Epidermal melanocyte (primary cell): ENCODE measurements around the gene MYL5.
A peak's percentile ranks its signal among the peaks of the same experiment; 100 is the strongest.
"Not testable (repeated sequence)": the region's sequence is repeated elsewhere in the genome, so short reads cannot be mapped to it uniquely, and the experiment has no call there.

Experiments
- DNase-seq: peaks from one replicate; pipeline ENCODE4 v3.0.0; 2011; ENCODE audit warnings: low spot score; ENCODE audit not compliant: insufficient read length

Gene MYL5

GRCh38 chr4:669806-670559, 4.4 kb upstream of the MYL5 start:
- not testable (repeated sequence) for DNase-seq

- DNase-seq = no peak
These were observed 2.6 kb upstream of the MYL5 start for GRCh38 chr4:671769-672168.

GRCh38 chr4:673349-674091, 822 bp upstream of the MYL5 start:
- DNase-seq = peak; percentile 60

GRCh38 chr4:675036-675882, 917 bp downstream of the MYL5 start:
- no peak for DNase-seq

- DNase-seq = no peak
These were observed 1.9 kb downstream of the MYL5 start for GRCh38 chr4:675980-676870.

GRCh38 chr4:676871-677235, 2.5 kb downstream of the MYL5 start:
- no peak for DNase-seq

- DNase-seq = no peak
These were observed 3.3 kb downstream of the MYL5 start for GRCh38 chr4:677431-678293.

GRCh38 chr4:678331-679103, 4.2 kb downstream of the MYL5 start:
- DNase-seq = no peak

GRCh38 chr4:679104-679481, 4.8 kb downstream of the MYL5 start:
- DNase-seq = no peak

GRCh38 chr4:679629-680028, 5.3 kb downstream of the MYL5 start:
- no peak for DNase-seq

- DNase-seq = no peak
These were observed 5.7 kb downstream of the MYL5 start for GRCh38 chr4:680091-680490.

- DNase-seq = no peak
These were observed 6.2 kb downstream of the MYL5 start for GRCh38 chr4:680551-680927.

GRCh38 chr4:680928-681645, 6.7 kb downstream of the MYL5 start:
- DNase-seq = peak; percentile 87

GRCh38 chr4:681736-682451, 7.6 kb downstream of the MYL5 start:
- no peak for DNase-seq

GRCh38 chr4:682490-683172, 8.3 kb downstream of the MYL5 start:
- no peak for DNase-seq

GRCh38 chr4:683247-683897, 9.0 kb downstream of the MYL5 start:
- no peak for DNase-seq
